AG08396 (cell line): Measurements from ENCODE around the gene WDR35.
A peak's percentile ranks its signal among the peaks of the same experiment; 100 is the strongest.

ENCODE experiments used
- DNase-seq: peaks from one replicate; pipeline ENCODE4 v3.0.0; 2012; ENCODE audit warnings: low spot score, mixed read lengths

The WDR35 gene

GRCh38 chr2:19989667-19990415, at the start of gene WDR35:
TSS of gene WDR35 (minus strand) at chr2:19990105. CDS start at chr2:19990015, 90 bp downstream.
- DNase-seq: peak; percentile 99

- no peak for DNase-seq
These were observed 47.8 kb upstream of the WDR35 start for GRCh38 chr2:20037660-20038059.

- no peak for DNase-seq
These were observed 46.2 kb upstream of the WDR35 start for GRCh38 chr2:20035955-20036666.

- no peak for DNase-seq
These were observed 44.9 kb upstream of the WDR35 start for GRCh38 chr2:20034821-20035220.

- no peak for DNase-seq
These were observed 44.3 kb upstream of the WDR35 start for GRCh38 chr2:20034218-20034617.

- no peak for DNase-seq
These were observed 43.4 kb upstream of the WDR35 start for GRCh38 chr2:20033322-20033721.

GRCh38 chr2:20030224-20030623, 40.3 kb upstream of the WDR35 start:
- DNase-seq: no peak

- no peak for DNase-seq
These were observed 38.0 kb upstream of the WDR35 start for GRCh38 chr2:20027705-20028434.

GRCh38 chr2:20027260-20027677, 37.4 kb upstream of the WDR35 start:
- no peak for DNase-seq

- DNase-seq: no peak
These were observed 35.3 kb upstream of the WDR35 start for GRCh38 chr2:20025065-20025786.

GRCh38 chr2:20023688-20024087, 33.8 kb upstream of the WDR35 start:
- no peak for DNase-seq

GRCh38 chr2:20021405-20022009, 31.6 kb upstream of the WDR35 start:
- no peak for DNase-seq

- no peak for DNase-seq
These were observed 29.8 kb upstream of the WDR35 start for GRCh38 chr2:20019747-20020146.

GRCh38 chr2:20018601-20019152, 28.8 kb upstream of the WDR35 start:
- DNase-seq: no peak

- no peak for DNase-seq
These were observed 26.4 kb upstream of the WDR35 start for GRCh38 chr2:20016346-20016745.

GRCh38 chr2:20015482-20016083, 25.7 kb upstream of the WDR35 start:
- peak; percentile 70 for DNase-seq

GRCh38 chr2:20013126-20013849, 23.4 kb upstream of the WDR35 start:
- DNase-seq: no peak

GRCh38 chr2:20012282-20013125, 22.6 kb upstream of the WDR35 start, which contains the start of gene MATN3:
TSS of gene MATN3 (minus strand) at chr2:20012668. CDS start at chr2:20012631, 37 bp downstream.
- DNase-seq: peak; percentile 91

- DNase-seq: no peak
These were observed 22.1 kb upstream of the WDR35 start for GRCh38 chr2:20012032-20012281.
